A549 (cell line): Measurements from ENCODE around the gene DPYD. TPM values are rescaled to one million over a fixed set of nuclear protein-coding genes. Genes with fewer than 3 reads are reported as not detected.

ENCODE experiments used
- ATAC-seq, 2 experiments: fragments of 200-7000 bp in 1 of 2; fragments of >200 bp in 1 of 2; cut with Nextera tagmentation in 1 of 2; cut with Tn5 transposase in 1 of 2; 3 replicates each; pipeline versions ENCODE4 v1.8.0 to v1.9.1; 2018 to 2020; ENCODE audit warnings: mild to moderate bottlenecking in 1 of 2, moderate library complexity in 1 of 2
- CTCF ChIA-PET: fragments of 300-600 bp; sonication (Branson Sonifier 250); formaldehyde crosslinking; extraction: SDS; loops from one replicate; lab custom pipeline; 2021; ENCODE audit warnings: antibody characterized with exemption, inconsistent platforms; lab: Yijun Ruan, JAX
- POLR2A ChIA-PET: fragments of 350-600 bp; formaldehyde crosslinking; extraction: SDS; loops from one replicate; lab custom pipeline; 2021; ENCODE audit warnings: antibody characterized with exemption, inconsistent platforms; lab: Yijun Ruan, JAX
- DNase-seq, 2 experiments: peaks; one replicate each; pipeline versions ENCODE4 v3.0.0 to v3.0.0-alpha.2; 2011 to 2016; ENCODE audit warnings: low read depth in 1 of 2, low spot score in 1 of 2
- FAIRE-seq: peaks from 2 replicates; lab custom pipeline; 2011; peaks lifted over from hg19 to GRCh38; lab: Jason Lieb, UNC
- H3K27ac ChIP-seq, 2 experiments: fragments of >200 bp; sonication (Bioruptor Twin); formaldehyde crosslinking; 3 replicates each; pipeline ENCODE4 v1.5.1; 2016 to 2017
- H3K4me1 ChIP-seq: fragments of >200 bp; sonication (Bioruptor Twin); formaldehyde crosslinking; 3 replicates; pipeline ENCODE4 v1.6.1; 2016
- H3K4me2 ChIP-seq: fragments of >200 bp; sonication (Bioruptor Twin); formaldehyde crosslinking; 3 replicates; pipeline ENCODE4 v1.6.1; 2016
- H3K4me3 ChIP-seq: fragments of >200 bp; sonication (Bioruptor Twin); formaldehyde crosslinking; 3 replicates; pipeline ENCODE4 v1.5.1; 2016
- H3K9me3 ChIP-seq: fragments of >200 bp; sonication (Bioruptor Twin); formaldehyde crosslinking; 3 replicates; pipeline ENCODE4 v1.6.1; 2016
- BHLHE40 ChIP-seq: IDR thresholded peaks from 2 replicates; pipeline ENCODE4 v1.6.1; 2012; ENCODE audit warnings: low read depth, low read length, inconsistent platforms
- CBX2 ChIP-seq: fragments of 200-600 bp; sonication (generic); IDR thresholded peaks from 2 replicates; pipeline ENCODE4 v1.6.1; 2016; ENCODE audit warnings: low read depth, mild to moderate bottlenecking, borderline replicate concordance
- CBX8 ChIP-seq: fragments of 200-600 bp; sonication (generic); IDR thresholded peaks from 2 replicates; pipeline ENCODE4 v1.6.1; 2016
- CEBPB ChIP-seq, 2 experiments: fragments of >200 bp in 1 of 2; sonication (Bioruptor Twin) in 1 of 2; formaldehyde crosslinking in 1 of 2; IDR thresholded peaks; 2 replicates each; pipeline ENCODE4 v1.6.1; 2012 to 2016
- EHMT2 ChIP-seq: fragments of 200-600 bp; sonication (generic); IDR thresholded peaks from 2 replicates; pipeline ENCODE4 v1.6.1; 2016; ENCODE audit warnings: antibody characterized with exemption, low read depth, mild to moderate bottlenecking, moderate library complexity
- EP300 ChIP-seq, 2 experiments: fragments of >200 bp; sonication (Bioruptor Twin); formaldehyde crosslinking; IDR thresholded peaks; 2 replicates in 1 of 2; 3 replicates in 1 of 2; pipeline ENCODE4 v1.6.1; 2016 to 2017
- ESRRA ChIP-seq: fragments of 150-350 bp; IDR thresholded peaks from 2 replicates; pipeline ENCODE4 v1.6.1; 2014; ENCODE audit warnings: mild to moderate bottlenecking, low read length, borderline replicate concordance
- FOSL2 ChIP-seq, 2 experiments: fragments of 450-650 bp in 1 of 2; fragments of >200 bp in 1 of 2; sonication (Bioruptor Twin) in 1 of 2; formaldehyde crosslinking; IDR thresholded peaks; 2 replicates each; pipeline versions ENCODE4 v1.5.0 to v1.6.1; 2016 to 2020; ENCODE audit warnings: mild to moderate bottlenecking in 1 of 2, moderate library complexity in 1 of 2
- FOXS1 ChIP-seq: fragments of 250-450 bp; sonication (Bioruptor Pico); IDR thresholded peaks from 2 replicates; pipeline ENCODE4 v1.5.0; 2020; ENCODE audit warnings: mild to moderate bottlenecking, moderate library complexity
- GATA3 ChIP-seq: IDR thresholded peaks from 2 replicates; pipeline ENCODE4 v1.6.1; 2012; ENCODE audit warnings: borderline replicate concordance
- HOXA7 ChIP-seq: fragments of 250-450 bp; sonication (Bioruptor Pico); IDR thresholded peaks from 2 replicates; pipeline ENCODE4 v1.5.0; 2020; ENCODE audit warnings: mild to moderate bottlenecking, moderate library complexity
- HOXB5 ChIP-seq: fragments of 250-450 bp; sonication (Bioruptor Pico); IDR thresholded peaks from 2 replicates; pipeline ENCODE4 v1.5.0; 2020; ENCODE audit warnings: mild to moderate bottlenecking, moderate library complexity
- KDM1A ChIP-seq: fragments of 200-600 bp; sonication (generic); IDR thresholded peaks from 2 replicates; pipeline ENCODE4 v1.6.1; 2016; ENCODE audit warnings: low read depth, mild to moderate bottlenecking
- MAZ ChIP-seq: fragments of 150-350 bp; IDR thresholded peaks from 2 replicates; pipeline ENCODE4 v1.6.1; 2014; ENCODE audit warnings: antibody characterized with exemption, low read depth, low read length, borderline replicate concordance
- NR3C1 ChIP-seq: fragments of >200 bp; sonication (Bioruptor Twin); formaldehyde crosslinking; IDR thresholded peaks from 3 replicates; pipeline ENCODE4 v1.6.1; 2017
- PHF8 ChIP-seq: fragments of 200-600 bp; sonication (generic); IDR thresholded peaks from 2 replicates; pipeline ENCODE4 v1.6.1; 2016; ENCODE audit warnings: low read depth, mild to moderate bottlenecking, antibody characterized with exemption, moderate library complexity, borderline replicate concordance
- RAD21 ChIP-seq, 2 experiments: fragments of >200 bp in 1 of 2; sonication (Bioruptor Twin) in 1 of 2; formaldehyde crosslinking in 1 of 2; IDR thresholded peaks in 1 of 2; conservative IDR thresholded peaks in 1 of 2; 2 replicates in 1 of 2; 3 replicates in 1 of 2; pipeline ENCODE4 v1.6.1; 2012 to 2018; ENCODE audit warnings: inconsistent platforms in 1 of 2
- RARB ChIP-seq: fragments of 250-450 bp; sonication (Bioruptor Pico); IDR thresholded peaks from 2 replicates; pipeline ENCODE4 v1.8.0; 2021; ENCODE audit warnings: mild to moderate bottlenecking, moderate library complexity
- RNF2 ChIP-seq: fragments of 200-600 bp; sonication (generic); IDR thresholded peaks from 2 replicates; pipeline ENCODE4 v1.6.1; 2016; ENCODE audit warnings: low read depth, mild to moderate bottlenecking, antibody characterized with exemption, moderate library complexity, borderline replicate concordance
- SREBF2 ChIP-seq: fragments of 450-650 bp; IDR thresholded peaks from 2 replicates; pipeline ENCODE4 v1.6.1; 2014; ENCODE audit warnings: mild to moderate bottlenecking, moderate library complexity
- TFCP2L1 ChIP-seq: fragments of 250-450 bp; sonication (Bioruptor Pico); IDR thresholded peaks from 2 replicates; pipeline ENCODE4 v1.5.0; 2021; ENCODE audit warnings: mild to moderate bottlenecking
- ZC3H11A ChIP-seq: fragments of 450-650 bp; IDR thresholded peaks from 2 replicates; pipeline ENCODE4 v1.6.1; 2014; ENCODE audit warnings: antibody characterized with exemption, mild to moderate bottlenecking
- WGBS: methylation state at CpG from one replicate; pipeline ENCODE4 v1.1.6; 2017; ENCODE audit errors: missing lambda C conversion rate; 5-methylcytosine and 5-hydroxymethylcytosine counted together
- polyA plus RNA-seq, 4 experiments: library from polyadenylated mRNA; depleted of rRNA in 3 of 4; stranded (reverse); fragments of >200 nt; fragmentation: RNase III in 1 of 4; extraction: RNeasy Plus Mini Kit Qiagen cat#74134 plus additional on column Dnase treatment in 1 of 4; gene quantifications; 2 replicates in 3 of 4; 3 replicates in 1 of 4; pipeline ENCODE4 v1.2.3, GENCODE V29; 2011 to 2017
- TF ChIP-seq, protein P1 (sequence below): fragments of 450-650 bp; IDR thresholded peaks from 2 replicates; pipeline ENCODE4 v1.6.1; 2014; ENCODE audit warnings: antibody characterized with exemption
- TF ChIP-seq, protein P2 (sequence below): fragments of >200 bp; sonication (Bioruptor Twin); formaldehyde crosslinking; IDR thresholded peaks from 3 replicates; pipeline ENCODE4 v1.6.1; 2016
- TF ChIP-seq, protein P3 (sequence below): fragments of >200 bp; sonication (Bioruptor Twin); formaldehyde crosslinking; IDR thresholded peaks from 2 replicates; pipeline ENCODE4 v1.6.1; 2016

DPYD gene
- polyA plus RNA-seq, 2 of the 4 experiments (the other 2 are of a cell fraction) = 5.9 to 7.5 TPM

DNA sequence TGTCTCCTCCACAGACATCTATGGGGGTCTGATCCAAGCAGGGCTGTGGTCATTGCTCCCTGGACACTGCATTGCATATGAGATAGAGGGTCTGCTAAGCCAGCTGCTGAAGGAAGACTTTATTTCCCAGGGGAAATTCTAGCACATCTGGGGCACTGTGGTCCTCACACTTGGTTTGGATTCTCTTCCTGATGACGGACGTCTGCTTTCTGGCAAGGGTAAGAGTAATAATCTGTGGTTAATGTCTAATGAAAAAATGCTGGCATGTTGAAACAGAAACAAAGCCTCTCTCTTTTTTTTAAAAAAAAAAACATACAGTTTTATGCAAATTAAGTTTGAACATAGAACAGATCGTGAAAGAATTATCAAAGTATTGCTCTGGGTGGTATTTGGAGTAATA is 553.9 kb downstream of the DPYD start:
- Histone ChIP-seq H3K4me1 (no peaks in the 10 kb centered on the region), H3K9me3 (no peaks in the 10 kb centered on the region), H3K27ac (no peak overlapping the region), H3K4me3 (no peak overlapping the region), H3K4me2 (no peak overlapping the region)
- ChIA-PET POLR2A (no interaction called here), CTCF (no interaction called here)
- TF ChIP-seq BHLHE40 (no peak), HOXA7 (no peak), CEBPB (IDR thresholded peaks at IDR 0.05) (no peak), PHF8 (no peak), RAD21 (conservative IDR thresholded peaks at IDR 0.05 in 1 of 2, IDR thresholded peaks at IDR 0.05 in 1 of 2) (no peak), GATA3 (no peak), FOXS1 (no peak), MAZ (no peak), NR3C1 (no peak), RNF2 (no peak), RARB (no peak), SREBF2 (no peak), CBX2 (no peak), FOSL2 (IDR thresholded peaks at IDR 0.05) (no peak), FOSL2 (CRISPR knock-in tag; IDR thresholded peaks at IDR 0.05) (no peak)
- TF ChIP-seq, protein P1, sequence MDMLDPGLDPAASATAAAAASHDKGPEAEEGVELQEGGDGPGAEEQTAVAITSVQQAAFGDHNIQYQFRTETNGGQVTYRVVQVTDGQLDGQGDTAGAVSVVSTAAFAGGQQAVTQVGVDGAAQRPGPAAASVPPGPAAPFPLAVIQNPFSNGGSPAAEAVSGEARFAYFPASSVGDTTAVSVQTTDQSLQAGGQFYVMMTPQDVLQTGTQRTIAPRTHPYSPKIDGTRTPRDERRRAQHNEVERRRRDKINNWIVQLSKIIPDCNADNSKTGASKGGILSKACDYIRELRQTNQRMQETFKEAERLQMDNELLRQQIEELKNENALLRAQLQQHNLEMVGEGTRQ = no peak
- no peak for DNase-seq
- 68% methylated on average over 3 of the region's 3 CpGs for WGBS
- no peak for FAIRE-seq
- no peak for ATAC-seq

DNA sequence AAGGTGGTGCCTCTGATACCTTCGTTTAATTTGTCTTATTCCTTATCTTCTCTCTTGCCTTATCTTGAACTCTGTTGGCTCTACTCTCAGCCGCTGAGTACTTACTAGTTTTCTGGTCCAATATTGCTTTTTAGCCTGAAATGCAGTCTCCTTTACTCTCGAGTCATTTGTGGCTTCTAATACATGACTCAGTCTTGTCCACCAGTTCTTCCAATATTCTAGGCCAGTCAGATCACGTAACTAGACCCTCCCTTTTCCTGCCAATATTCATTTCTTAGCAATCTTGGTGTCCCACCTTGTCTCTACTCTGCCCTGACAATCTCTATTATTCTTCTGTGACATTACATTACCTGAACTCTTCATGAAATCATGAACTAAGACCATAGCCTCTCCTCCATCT is 555.8 kb downstream of the DPYD start:
- no peak for TF ChIP-seq HOXA7
- TF ChIP-seq EHMT2 = no peak
- TF ChIP-seq TFCP2L1 = no peak
- TF ChIP-seq, protein P2, sequence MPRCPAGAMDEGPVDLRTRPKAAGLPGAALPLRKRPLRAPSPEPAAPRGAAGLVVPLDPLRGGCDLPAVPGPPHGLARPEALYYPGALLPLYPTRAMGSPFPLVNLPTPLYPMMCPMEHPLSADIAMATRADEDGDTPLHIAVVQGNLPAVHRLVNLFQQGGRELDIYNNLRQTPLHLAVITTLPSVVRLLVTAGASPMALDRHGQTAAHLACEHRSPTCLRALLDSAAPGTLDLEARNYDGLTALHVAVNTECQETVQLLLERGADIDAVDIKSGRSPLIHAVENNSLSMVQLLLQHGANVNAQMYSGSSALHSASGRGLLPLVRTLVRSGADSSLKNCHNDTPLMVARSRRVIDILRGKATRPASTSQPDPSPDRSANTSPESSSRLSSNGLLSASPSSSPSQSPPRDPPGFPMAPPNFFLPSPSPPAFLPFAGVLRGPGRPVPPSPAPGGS = no peak
- no peak for TF ChIP-seq RARB
- no peak for TF ChIP-seq NR3C1
- no peak for TF ChIP-seq HOXB5 (CRISPR knock-in tag)
- TF ChIP-seq EP300 (IDR thresholded peaks at IDR 0.05) = no peak
- TF ChIP-seq MAZ = no peak
- no peak for TF ChIP-seq KDM1A
- no peak for TF ChIP-seq CBX8
- TF ChIP-seq ESRRA = no peak
- no peak for TF ChIP-seq CBX2
- TF ChIP-seq, protein P3, sequence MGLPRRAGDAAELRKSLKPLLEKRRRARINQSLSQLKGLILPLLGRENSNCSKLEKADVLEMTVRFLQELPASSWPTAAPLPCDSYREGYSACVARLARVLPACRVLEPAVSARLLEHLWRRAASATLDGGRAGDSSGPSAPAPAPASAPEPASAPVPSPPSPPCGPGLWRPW = no peak
- no peak for TF ChIP-seq ZC3H11A
- TF ChIP-seq, all 56 proteins: peak for 0
- H3K4me1 ChIP-seq = no peaks in the 10 kb centered on the region
- FAIRE-seq (no peak), DNase-seq (no peak), ATAC-seq (no peak)
- ChIA-PET POLR2A (no interaction called here), CTCF (no interaction called here)
- no peak overlapping the region for H3K4me3 ChIP-seq
- H3K4me2 ChIP-seq = no peak overlapping the region
- 62% methylated on average over 4 of the region's 4 CpGs for WGBS
- no peaks in the 10 kb centered on the region for H3K9me3 ChIP-seq
- no peak overlapping the region for H3K27ac ChIP-seq

DNA sequence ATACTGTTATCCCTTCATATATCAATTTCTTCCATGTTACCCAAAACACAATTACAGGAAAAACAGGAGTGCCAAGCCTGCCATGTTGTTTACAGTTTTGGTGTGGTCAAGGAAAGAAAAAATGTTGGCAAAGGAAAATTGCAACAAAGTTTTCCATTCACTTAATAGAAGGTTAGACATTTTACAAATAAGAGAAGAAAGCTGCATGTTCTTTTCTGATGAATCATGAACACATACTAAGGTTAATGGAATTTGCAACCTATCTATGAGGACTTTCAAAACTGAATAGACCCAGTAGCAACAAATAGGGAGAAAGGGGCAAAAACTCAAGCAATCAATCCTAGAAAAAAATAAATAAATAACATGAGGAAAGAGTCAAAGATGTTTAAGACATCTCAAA is 556.7 kb downstream of the DPYD start:
- ChIA-PET CTCF (no interaction called here), POLR2A (no interaction called here)
- no peak for TF ChIP-seq HOXA7
- Histone ChIP-seq H3K27ac (no peak overlapping the region), H3K4me3 (no peak overlapping the region), H3K4me2 (no peak overlapping the region), H3K4me1 (no peaks in the 10 kb centered on the region), H3K9me3 (no peaks in the 10 kb centered on the region)
- no peak for DNase-seq
- FAIRE-seq = no peak
- no peak for ATAC-seq
